HG02798 (cell line): ENCODE measurements around the gene AHR.
"Not testable (repeated sequence)": the region's sequence is repeated elsewhere in the genome, so short reads cannot be mapped to it uniquely, and the experiment has no call there.

Experiments used
- ATAC-seq: cut with Tn5 transposase; IDR thresholded peaks from one replicate; pipeline ENCODE4 v1.9.1; 2021; ENCODE audit warnings: mild to moderate bottlenecking; ENCODE audit not compliant: unreplicated experiment, poor library complexity

The AHR gene

GRCh38 chr7:17333221-17333620 is 34.8 kb downstream of the AHR start:
- no peak for ATAC-seq

- no peak for ATAC-seq
Observed at GRCh38 chr7:17336168-17336567, 37.7 kb downstream of the AHR start.

GRCh38 chr7:17339139-17339538 is 40.7 kb downstream of the AHR start:
- no peak for ATAC-seq

- no peak for ATAC-seq
Observed at GRCh38 chr7:17339952-17340351, 41.5 kb downstream of the AHR start.

- no peak for ATAC-seq
Observed at GRCh38 chr7:17340655-17341054, 42.2 kb downstream of the AHR start.

- no peak for ATAC-seq
Observed at GRCh38 chr7:17342756-17343155, 44.3 kb downstream of the AHR start.

GRCh38 chr7:17347401-17347800 is 48.9 kb downstream of the AHR start:
- ATAC-seq, result no peak

GRCh38 chr7:17348932-17349331 is 50.5 kb downstream of the AHR start:
- not testable (repeated sequence) for ATAC-seq

GRCh38 chr7:17350321-17350720 is 51.9 kb downstream of the AHR start:
- not testable (repeated sequence) for ATAC-seq

GRCh38 chr7:17353650-17354419 is 55.4 kb downstream of the AHR start:
- ATAC-seq, result not testable (repeated sequence)

GRCh38 chr7:17354473-17354872 is 56.0 kb downstream of the AHR start:
- ATAC-seq, result no peak

GRCh38 chr7:17355050-17355449 is 56.6 kb downstream of the AHR start:
- ATAC-seq, result no peak

GRCh38 chr7:17357952-17358351 is 59.5 kb downstream of the AHR start:
- ATAC-seq, result no peak

- ATAC-seq, result no peak
Observed at GRCh38 chr7:17359610-17360009, 61.2 kb downstream of the AHR start.

- no peak for ATAC-seq
Observed at GRCh38 chr7:17362439-17363105, 64.1 kb downstream of the AHR start.

- no peak for ATAC-seq
Observed at GRCh38 chr7:17364671-17365070, 66.2 kb downstream of the AHR start.

- ATAC-seq, result no peak
Observed at GRCh38 chr7:17365775-17366174, 67.3 kb downstream of the AHR start.

GRCh38 chr7:17367502-17367901 is 69.0 kb downstream of the AHR start:
- ATAC-seq, result no peak

- no peak for ATAC-seq
Observed at GRCh38 chr7:17368856-17369524, 70.5 kb downstream of the AHR start.

- no peak for ATAC-seq
Observed at GRCh38 chr7:17369691-17370426, 71.4 kb downstream of the AHR start.
